SK-N-SH (cell line): ENCODE results near the gene APBA3. TPM values are rescaled to one million over a fixed set of nuclear protein-coding genes. Genes with fewer than 3 reads are reported as not detected.

Experiments
- CTCF ChIA-PET: fragments of 300-600, 350-600 bp; formaldehyde crosslinking; extraction: SDS; loops from one replicate; lab custom pipeline; 2021; lab: Yijun Ruan, JAX
- POLR2A ChIA-PET: fragments of 350-600 bp; sonication (Branson Sonifier 250); formaldehyde crosslinking; extraction: SDS; loops from one replicate; lab custom pipeline; 2020; ENCODE audit warnings: antibody characterized with exemption, inconsistent platforms; lab: Yijun Ruan, JAX
- DNase-seq: peaks from one replicate; pipeline ENCODE4 v3.0.0; 2012
- H2AFZ ChIP-seq: fragments of 200-600 bp; sonication (generic); 2 replicates; pipeline ENCODE4 v1.8.1; 2016; ENCODE audit warnings: antibody characterized with exemption, mild to moderate bottlenecking, low read depth
- H3F3A ChIP-seq: fragments of 200-600 bp; sonication (generic); replicated peaks from 2 replicates; pipeline ENCODE3; 2016; ENCODE audit warnings: antibody characterized with exemption, mild to moderate bottlenecking; ENCODE audit not compliant: insufficient read depth
- H3K27ac ChIP-seq, 2 experiments: fragments of 200-500 bp in 1 of 2; fragments of 200-600 bp in 1 of 2; sonication (Bioruptor generic) in 1 of 2; sonication (generic), shearing (Covaris generic) in 1 of 2; 2 replicates each; pipeline versions ENCODE4 v1.5.1 to v1.6.1; 2014 to 2016; ENCODE audit warnings: low read depth in 2 of 2, inconsistent platforms in 1 of 2, low read length in 1 of 2, mild to moderate bottlenecking in 1 of 2, mixed read lengths in 1 of 2
- H3K27me3 ChIP-seq: fragments of 200-600 bp; sonication (generic), shearing (Covaris generic); 2 replicates; pipeline ENCODE4 v1.6.1; 2016; ENCODE audit warnings: mixed run types; ENCODE audit not compliant: insufficient read depth
- H3K36me3 ChIP-seq, 2 experiments: fragments of 200-500 bp in 1 of 2; fragments of 200-600 bp in 1 of 2; sonication (Bioruptor generic) in 1 of 2; sonication (generic) in 1 of 2; replicated peaks in 1 of 2; 2 replicates each; pipeline versions ENCODE3 to v1.5.1; 2014 to 2016; ENCODE audit warnings: low read length in 1 of 2, mild to moderate bottlenecking in 1 of 2; ENCODE audit not compliant: insufficient read depth in 2 of 2, control insufficient read depth in 1 of 2
- H3K4me1 ChIP-seq, 2 experiments: fragments of 200-500 bp in 1 of 2; fragments of 200-600 bp in 1 of 2; sonication (Bioruptor generic) in 1 of 2; sonication (generic), shearing (Covaris generic) in 1 of 2; 2 replicates each; pipeline versions ENCODE4 v1.5.1 to v1.6.1; 2014 to 2016; ENCODE audit warnings: low read depth in 1 of 2, low read length in 1 of 2, mixed run types in 1 of 2; ENCODE audit not compliant: insufficient read depth in 2 of 2, control insufficient read depth in 1 of 2
- H3K4me2 ChIP-seq: fragments of 200-600 bp; sonication (generic), shearing (Covaris generic); 2 replicates; pipeline ENCODE4 v1.6.1; 2017; ENCODE audit warnings: mixed run types
- H3K4me3 ChIP-seq, 2 experiments: fragments of 200-500 bp in 1 of 2; fragments of 200-600 bp in 1 of 2; sonication (Bioruptor generic) in 1 of 2; sonication (generic), shearing (Covaris generic) in 1 of 2; 2 replicates each; pipeline versions ENCODE4 v1.5.1 to v1.8.1; 2014 to 2016; ENCODE audit warnings: low read depth in 2 of 2, inconsistent platforms in 1 of 2, low read length in 1 of 2, mild to moderate bottlenecking in 1 of 2, mixed read lengths in 1 of 2, moderate library complexity in 1 of 2
- H3K79me2 ChIP-seq: fragments of 200-600 bp; sonication (generic); 2 replicates; pipeline ENCODE4 v1.8.1; 2017; ENCODE audit warnings: mild to moderate bottlenecking; ENCODE audit not compliant: insufficient read depth
- H3K9ac ChIP-seq: fragments of 200-600 bp; sonication (generic); 2 replicates; pipeline ENCODE4 v1.6.1; 2017; ENCODE audit warnings: mixed run types
- H3K9me2 ChIP-seq: fragments of 200-600 bp; sonication (generic); 2 replicates; pipeline ENCODE4 v1.6.1; 2017; ENCODE audit warnings: mixed run types
- H3K9me3 ChIP-seq: fragments of 200-600 bp; sonication (generic); 2 replicates; pipeline ENCODE4 v1.6.1; 2017; ENCODE audit warnings: mixed run types, mild to moderate bottlenecking, moderate library complexity
- H4K20me1 ChIP-seq: fragments of 200-600 bp; sonication (generic); 2 replicates; pipeline ENCODE4 v1.6.1; 2017; ENCODE audit warnings: mild to moderate bottlenecking, mixed run types; ENCODE audit not compliant: insufficient read depth
- CHD2 ChIP-seq: fragments of 150-350 bp; IDR thresholded peaks from 2 replicates; pipeline ENCODE4 v1.6.1; 2018; ENCODE audit warnings: low read length; ENCODE audit not compliant: partially characterized antibody
- ELF1 ChIP-seq: IDR thresholded peaks from 2 replicates; pipeline ENCODE4 v1.4.0; 2012
- FOSL2 ChIP-seq: IDR thresholded peaks from 2 replicates; pipeline ENCODE4 v1.4.0; 2012; ENCODE audit warnings: low read depth, mild to moderate bottlenecking, moderate library complexity, borderline replicate concordance
- MEF2A ChIP-seq: IDR thresholded peaks from 2 replicates; pipeline ENCODE4 v1.4.0; 2012; ENCODE audit warnings: low read depth, borderline replicate concordance
- MXI1 ChIP-seq: IDR thresholded peaks from 2 replicates; pipeline ENCODE4 v1.6.1; 2012; ENCODE audit warnings: mild to moderate bottlenecking, low read depth, low read length, improper control_type of control experiment
- NFIC ChIP-seq: IDR thresholded peaks from 2 replicates; pipeline ENCODE4 v1.4.0; 2012; ENCODE audit warnings: borderline replicate concordance
- NRF1 ChIP-seq: IDR thresholded peaks from 2 replicates; pipeline ENCODE4 v1.6.1; 2012; ENCODE audit warnings: low read depth, mild to moderate bottlenecking, low read length
- RAD21 ChIP-seq: IDR thresholded peaks from 2 replicates; pipeline ENCODE4 v1.6.1; 2012; ENCODE audit warnings: mild to moderate bottlenecking, low read length
- RFX5 ChIP-seq: IDR thresholded peaks from 2 replicates; pipeline ENCODE4 v1.6.1; 2012; ENCODE audit warnings: mild to moderate bottlenecking, improper control_type of control experiment, low read length
- RXRA ChIP-seq: IDR thresholded peaks from 2 replicates; pipeline ENCODE4 v1.4.0; 2012; ENCODE audit warnings: low read depth, mild to moderate bottlenecking, borderline replicate concordance
- WGBS: methylation state at CpG from one replicate; pipeline ENCODE4 v1.1.6; 2017; ENCODE audit warnings: low lambda C conversion rate; 5-methylcytosine and 5-hydroxymethylcytosine counted together
- polyA plus RNA-seq, 3 experiments: library from polyadenylated mRNA; depleted of rRNA; stranded (reverse); fragments of >200 nt; gene quantifications; 2 replicates each; pipeline ENCODE4 v1.2.3, GENCODE V29; 2012
- TF ChIP-seq, protein P1 (sequence below): fragments of 200-600 bp; sonication (generic); IDR thresholded peaks from 2 replicates; pipeline ENCODE4 v1.6.1; 2017; ENCODE audit warnings: antibody characterized with exemption, mild to moderate bottlenecking, moderate library complexity

The APBA3 gene
- polyA plus RNA-seq, 1 of the 3 experiments (the other 2 are of a cell fraction), result 10.6 TPM

GRCh38 chr19:3792114-3792513 lies 30.6 kb upstream of the APBA3 start:
- no peak overlapping the region for H3K4me3 ChIP-seq
- H3K4me1 ChIP-seq, result no peaks in the 10 kb centered on the region
- H3F3A ChIP-seq, result no peaks in the 10 kb centered on the region
- no peak overlapping the region for H3K27ac ChIP-seq
- peaks cover 10% of the 10 kb centered on the region; the same call in 1 of the 2 replicates for H3K27me3 ChIP-seq
- ChIA-PET POLR2A (no interaction called here), CTCF (no interaction called here)
- DNase-seq, result no peak
- no peak overlapping the region for H3K9ac ChIP-seq
- no peaks in the 10 kb centered on the region for H3K79me2 ChIP-seq
- no peak overlapping the region for H3K4me2 ChIP-seq
- H3K9me2 ChIP-seq, result no peaks in the 10 kb centered on the region
- no peak overlapping the region for H2AFZ ChIP-seq
- TF ChIP-seq NFIC, result no peak
- no peak for TF ChIP-seq NRF1
- no peak for TF ChIP-seq CHD2
- TF ChIP-seq ELF1, result no peak
- TF ChIP-seq MEF2A, result no peak
- WGBS, result 63% methylated on average over 3 of the region's 3 CpGs
- no peaks in the 10 kb centered on the region for H3K36me3 ChIP-seq
- H4K20me1 ChIP-seq, result no peaks in the 10 kb centered on the region
- H3K9me3 ChIP-seq, result no peaks in the 10 kb centered on the region

DNA sequence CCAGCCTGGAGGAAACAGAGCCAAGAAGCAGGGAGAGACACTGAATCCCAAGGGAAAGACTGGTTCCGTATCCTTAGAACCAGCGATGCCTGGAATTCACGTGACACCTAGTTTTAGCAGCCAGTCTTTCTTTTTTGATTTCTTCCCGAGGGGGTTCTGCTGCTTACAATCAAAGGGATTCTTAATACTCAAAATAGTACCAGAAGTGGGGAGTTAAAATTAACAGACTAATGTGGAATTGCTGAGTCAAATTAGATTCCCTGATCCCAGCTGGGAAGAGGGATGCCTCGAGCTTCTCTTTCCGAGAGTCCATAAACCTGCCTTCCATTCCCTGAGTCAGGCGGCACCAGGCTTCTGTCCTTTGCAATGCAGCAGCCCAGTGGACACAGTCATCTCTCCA lies 29.4 kb upstream of the APBA3 start:
- H3K4me3 ChIP-seq, result no peak overlapping the region
- H3K36me3 ChIP-seq, result no peaks in the 10 kb centered on the region
- no peak overlapping the region for H3K27ac ChIP-seq
- H3K79me2 ChIP-seq, result no peaks in the 10 kb centered on the region
- H3F3A ChIP-seq, result no peaks in the 10 kb centered on the region
- TF ChIP-seq FOSL2 (no peak), MXI1 (no peak), RAD21 (no peak), RFX5 (no peak)
- TF ChIP-seq, protein P1, sequence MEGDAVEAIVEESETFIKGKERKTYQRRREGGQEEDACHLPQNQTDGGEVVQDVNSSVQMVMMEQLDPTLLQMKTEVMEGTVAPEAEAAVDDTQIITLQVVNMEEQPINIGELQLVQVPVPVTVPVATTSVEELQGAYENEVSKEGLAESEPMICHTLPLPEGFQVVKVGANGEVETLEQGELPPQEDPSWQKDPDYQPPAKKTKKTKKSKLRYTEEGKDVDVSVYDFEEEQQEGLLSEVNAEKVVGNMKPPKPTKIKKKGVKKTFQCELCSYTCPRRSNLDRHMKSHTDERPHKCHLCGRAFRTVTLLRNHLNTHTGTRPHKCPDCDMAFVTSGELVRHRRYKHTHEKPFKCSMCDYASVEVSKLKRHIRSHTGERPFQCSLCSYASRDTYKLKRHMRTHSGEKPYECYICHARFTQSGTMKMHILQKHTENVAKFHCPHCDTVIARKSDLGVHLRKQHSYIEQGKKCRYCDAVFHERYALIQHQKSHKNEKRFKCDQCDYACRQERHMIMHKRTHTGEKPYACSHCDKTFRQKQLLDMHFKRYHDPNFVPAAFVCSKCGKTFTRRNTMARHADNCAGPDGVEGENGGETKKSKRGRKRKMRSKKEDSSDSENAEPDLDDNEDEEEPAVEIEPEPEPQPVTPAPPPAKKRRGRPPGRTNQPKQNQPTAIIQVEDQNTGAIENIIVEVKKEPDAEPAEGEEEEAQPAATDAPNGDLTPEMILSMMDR, result no peak
- no peak overlapping the region for H3K4me2 ChIP-seq
- POLR2A ChIA-PET, result no interaction called here
- CTCF ChIA-PET, result interaction anchor here (0.9 kb wide), 1 partner anchor 31 kb away, joined by 4 read pairs; no protein-coding TSS in a partner anchor
- no peaks in the 10 kb centered on the region for H3K9me3 ChIP-seq
- WGBS, result 22% methylated on average over 7 of the region's 7 CpGs
- no peak overlapping the region for H3K9ac ChIP-seq
- H3K27me3 ChIP-seq, result peaks cover 10% of the 10 kb centered on the region; the same call in 1 of the 2 replicates
- H3K9me2 ChIP-seq, result no peaks in the 10 kb centered on the region
- no peaks in the 10 kb centered on the region for H3K4me1 ChIP-seq
- H4K20me1 ChIP-seq, result no peaks in the 10 kb centered on the region
- DNase-seq, result no peak
- no peak overlapping the region for H2AFZ ChIP-seq

DNA sequence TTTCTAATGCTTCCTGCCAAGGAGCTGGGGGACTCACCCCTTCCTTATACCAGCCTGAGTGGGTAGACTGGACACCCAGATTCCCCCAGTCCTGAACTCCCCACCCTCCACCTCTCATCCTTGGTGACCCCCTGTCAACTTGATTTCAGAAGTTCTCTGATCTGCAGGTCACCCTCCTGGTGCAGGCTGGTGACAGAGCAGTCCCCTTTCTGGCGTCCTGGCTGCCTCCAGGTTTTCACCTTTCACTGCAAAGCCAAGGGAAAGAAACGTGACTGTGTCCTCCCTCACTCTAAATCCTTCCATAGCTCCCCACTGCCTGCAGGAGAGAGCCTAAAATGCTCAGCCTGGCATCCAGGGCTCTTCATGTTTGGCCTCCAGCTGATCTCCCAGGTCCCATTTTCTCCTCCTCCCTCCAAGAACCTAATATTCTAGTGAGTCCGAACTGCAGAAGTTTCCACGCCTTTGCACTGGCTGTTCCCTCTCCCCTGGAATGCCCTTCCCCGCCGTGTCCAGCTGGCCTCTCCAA lies 28.8 kb upstream of the APBA3 start:
- no peaks in the 10 kb centered on the region for H3K79me2 ChIP-seq
- no peaks in the 10 kb centered on the region for H3F3A ChIP-seq
- H3K36me3 ChIP-seq, result no peaks in the 10 kb centered on the region
- H3K27me3 ChIP-seq, result peaks cover 16% of the 10 kb centered on the region
- H2AFZ ChIP-seq, result no peak overlapping the region
- ChIA-PET POLR2A (interaction anchor here (0.8 kb wide), 1 partner anchor 27 kb away, joined by 3 read pairs; no protein-coding TSS in a partner anchor), CTCF (interaction anchor here (0.9 kb wide), 1 partner anchor 32 kb away, joined by 4 read pairs; no protein-coding TSS in a partner anchor)
- no peaks in the 10 kb centered on the region for H4K20me1 ChIP-seq
- no peak overlapping the region for H3K4me2 ChIP-seq
- no peaks in the 10 kb centered on the region for H3K9me3 ChIP-seq
- TF ChIP-seq, protein P1, result no peak
- TF ChIP-seq RXRA, result no peak
- DNase-seq, result no peak
- no peak overlapping the region for H3K9ac ChIP-seq
- WGBS, result 49% methylated on average over 6 of the region's 6 CpGs
- no peak overlapping the region for H3K27ac ChIP-seq
- H3K9me2 ChIP-seq, result no peaks in the 10 kb centered on the region
- no peak overlapping the region for H3K4me3 ChIP-seq
- H3K4me1 ChIP-seq, result no peaks in the 10 kb centered on the region
